Endothelial cell of umbilical vein (primary cell): ENCODE results near the gene FTO. TPM values are rescaled to one million over a fixed set of nuclear protein-coding genes. Genes with fewer than 3 reads are reported as not detected.

Experiments
- BruUV-seq: library from RNA; stranded (reverse); fragments of 400-500 nt; replicated peaks from 2 replicates; lab custom pipeline; 2021; lab: Mats Ljungman, UMichigan
- CTCF ChIA-PET: fragments of 300-600, 350-600 bp; sonication (Branson Sonifier 250); formaldehyde crosslinking; loops from one replicate; lab custom pipeline; 2021; ENCODE audit warnings: antibody characterized with exemption, inconsistent platforms; lab: Charles Lee
- POLR2A ChIA-PET: fragments of 300-600, 350-600 bp; sonication (Branson Sonifier 250); formaldehyde crosslinking; loops from one replicate; lab custom pipeline; 2021; ENCODE audit warnings: antibody characterized with exemption, inconsistent platforms; lab: Charles Lee
- DNase-seq: peaks from one replicate; pipeline ENCODE4 v3.0.0-alpha.2; 2011; ENCODE audit warnings: low read depth, low spot score
- FAIRE-seq: peaks from 2 replicates; lab custom pipeline; 2011; peaks lifted over from hg19 to GRCh38; lab: Jason Lieb, UNC
- H2AFZ ChIP-seq: 2 replicates; pipeline ENCODE4 v1.6.0; 2012; ENCODE audit warnings: low read depth, low read length, control low read depth, inconsistent platforms
- H3K27ac ChIP-seq: 2 replicates; pipeline ENCODE4 v1.5.1; 2011; ENCODE audit warnings: low read depth, mild to moderate bottlenecking, control low read depth, low read length, moderate library complexity; ENCODE audit not compliant: insufficient read depth
- H3K27me3 ChIP-seq, 2 experiments: 2 replicates each; pipeline versions ENCODE4 v1.6.0 to v1.6.1; 2011; ENCODE audit warnings: low read length in 2 of 2, mixed read lengths in 1 of 2; ENCODE audit not compliant: control insufficient read depth in 2 of 2, insufficient read depth in 2 of 2
- H3K36me3 ChIP-seq, 2 experiments: 2 replicates in 1 of 2; 3 replicates in 1 of 2; pipeline ENCODE4 v1.5.1; 2011; ENCODE audit warnings: low read length in 2 of 2, mild to moderate bottlenecking in 1 of 2, moderate library complexity in 1 of 2; ENCODE audit not compliant: control insufficient read depth in 2 of 2, insufficient read depth in 2 of 2; ENCODE audit errors: extremely low read depth in 1 of 2
- H3K4me1 ChIP-seq: 3 replicates; pipeline ENCODE4 v1.5.1; 2011; ENCODE audit warnings: mild to moderate bottlenecking, low read length; ENCODE audit not compliant: control insufficient read depth, insufficient read depth; ENCODE audit errors: extremely low read depth
- H3K4me2 ChIP-seq: 2 replicates; pipeline ENCODE4 v1.6.1; 2011; ENCODE audit warnings: low read length, control low read depth, mixed read lengths; ENCODE audit not compliant: insufficient read depth
- H3K4me3 ChIP-seq, 3 experiments: fragments of 200-600 bp in 1 of 3; sonication (generic), shearing (Covaris generic) in 1 of 3; replicated peaks in 1 of 3; 2 replicates each; pipeline ENCODE4 v1.5.1; 2011 to 2016; ENCODE audit warnings: control low read depth in 3 of 3, low read length in 3 of 3, mild to moderate bottlenecking in 2 of 3, inconsistent platforms in 1 of 3, low read depth in 1 of 3, moderate library complexity in 1 of 3; ENCODE audit not compliant: insufficient read depth in 1 of 3
- H3K79me2 ChIP-seq: 2 replicates; pipeline ENCODE4 v1.6.0; 2012; ENCODE audit warnings: low read length, inconsistent platforms; ENCODE audit not compliant: control insufficient read depth, insufficient read depth
- H3K9ac ChIP-seq: replicated peaks from 2 replicates; pipeline ENCODE3; 2011; ENCODE audit warnings: low read length, control low read depth; ENCODE audit not compliant: insufficient read depth; ENCODE audit errors: extremely low read depth
- H3K9me1 ChIP-seq: replicated peaks from 3 replicates; pipeline ENCODE4 v1.6.0; 2011; ENCODE audit warnings: mild to moderate bottlenecking, low read length; ENCODE audit not compliant: control insufficient read depth, insufficient read depth; ENCODE audit errors: extremely low read depth
- H3K9me3 ChIP-seq: replicated peaks from 2 replicates; pipeline ENCODE4 v1.5.1; 2012; ENCODE audit warnings: low read length, inconsistent platforms; ENCODE audit not compliant: control insufficient read depth, insufficient read depth
- H4K20me1 ChIP-seq: replicated peaks from 2 replicates; pipeline ENCODE3; 2011; ENCODE audit warnings: mild to moderate bottlenecking, low read length; ENCODE audit not compliant: control insufficient read depth, insufficient read depth; ENCODE audit errors: extremely low read depth
- CTCF ChIP-seq, 2 donors: IDR thresholded peaks; 1 replicate in 1 of 2; 2 replicates in 1 of 2; pipeline ENCODE4 v1.5.1; 2011; ENCODE audit warnings: low read length in 2 of 2, mild to moderate bottlenecking in 2 of 2, moderate library complexity in 2 of 2, control low read depth in 1 of 2, inconsistent platforms in 1 of 2, low read depth in 1 of 2; ENCODE audit not compliant: insufficient read depth in 1 of 2; ENCODE audit errors: extremely low read depth in 1 of 2
- EZH2 ChIP-seq: IDR thresholded peaks from 2 replicates; pipeline ENCODE4 v1.6.1; 2012; ENCODE audit warnings: borderline replicate concordance, low read depth, mild to moderate bottlenecking, moderate library complexity, low read length, inconsistent platforms; ENCODE audit not compliant: severe bottlenecking
- FOS ChIP-seq: IDR thresholded peaks from 2 replicates; pipeline ENCODE4 v1.6.1; 2011; ENCODE audit warnings: mild to moderate bottlenecking, low read length, moderate library complexity, borderline replicate concordance; ENCODE audit not compliant: insufficient read depth
- GATA2 ChIP-seq: IDR thresholded peaks from 2 replicates; pipeline ENCODE4 v1.7.0; 2011; ENCODE audit warnings: low read depth, mild to moderate bottlenecking, moderate library complexity, mixed read lengths, low read length; ENCODE audit not compliant: insufficient read length, insufficient read depth
- JUN ChIP-seq: IDR thresholded peaks from 2 replicates; pipeline ENCODE4 v1.6.1; 2011; ENCODE audit warnings: borderline replicate concordance, low read depth; ENCODE audit not compliant: insufficient read length, insufficient read depth
- MYC ChIP-seq: IDR thresholded peaks from one replicate; pipeline ENCODE4 v1.6.1; 2011; ENCODE audit warnings: mild to moderate bottlenecking, low read depth, low read length
- POLR2A ChIP-seq: IDR thresholded peaks from 2 replicates; pipeline ENCODE4 v1.6.1; 2012; ENCODE audit warnings: low read depth, mild to moderate bottlenecking, control low read depth, low read length
- POLR2AphosphoS5 ChIP-seq: IDR thresholded peaks from 2 replicates; pipeline ENCODE4 v1.6.1; 2012; ENCODE audit warnings: low read depth, mild to moderate bottlenecking, control low read depth, low read length, moderate library complexity; ENCODE audit not compliant: insufficient read depth
- dilution Hi-C: fragments of 300-500 bp; cut with MboI; formaldehyde crosslinking; loops from one replicate; pipeline ENCODE4 v1.15.0; 2019; ENCODE audit warnings: low sequenced_read_pairs; ENCODE audit not compliant: extremely low pct_ligation_motif_present
- intact Hi-C: fragments of 100-400 bp; cut with micrococcal nuclease; formaldehyde crosslinking; loops from one replicate; pipeline ENCODE4 v1.10.0; 2022
- polyA plus RNA-seq, 4 experiments: library from polyadenylated mRNA; depleted of rRNA in 3 of 4; stranded (reverse) in 3 of 4; unstranded in 1 of 4; fragments of >200 nt; gene quantifications; 2 replicates each; pipeline versions ENCODE4 v1.2.1 to v1.2.3, GENCODE V29; 2011 to 2012; ENCODE audit warnings: missing spikeins in 1 of 4
- total RNA-seq: library from RNA; stranded (reverse); gene quantifications from 2 replicates; pipeline ENCODE4 v1.2.3, GENCODE V29; 2021
- TF ChIP-seq, protein P1 (sequence below): IDR thresholded peaks from 2 replicates; pipeline ENCODE4 v1.6.1; 2011; ENCODE audit not compliant: insufficient read depth, insufficient read length

FTO gene
- total and polyA plus RNA-seq, 2 donors (not counting 3 experiments of a cell fraction or from before 2014, with no cell fraction given): 48.6 to 87.1 TPM

DNA sequence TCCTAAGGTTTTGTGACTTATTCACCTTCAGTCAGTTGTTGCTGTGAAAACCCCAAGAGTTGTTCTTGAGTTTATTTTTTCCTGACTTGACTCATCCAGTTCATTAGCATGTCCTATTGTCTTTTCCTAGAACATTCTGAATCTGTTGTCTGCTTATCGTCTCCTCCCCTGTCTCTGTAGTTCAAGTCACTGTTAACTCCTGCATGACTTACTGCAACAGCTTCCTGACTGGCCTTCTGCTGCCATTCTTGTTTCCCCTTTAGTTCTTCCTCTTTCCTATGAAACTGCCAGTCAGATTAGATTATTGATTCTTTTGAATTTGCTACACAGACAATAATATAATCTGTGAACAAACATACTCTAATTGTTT is 161.5 kb downstream of the FTO start:
- Histone ChIP-seq H4K20me1 (no peaks in the 10 kb centered on the region), H3K27me3 (no peaks in the 10 kb centered on the region), H3K9me3 (no peaks in the 10 kb centered on the region), H3K4me1 (peaks cover 25% of the 10 kb centered on the region), H3K9me1 (no peaks in the 10 kb centered on the region), H3K36me3 (no peaks in the 10 kb centered on the region), H3K4me3 (no peak overlapping the region), H3K27ac (peak overlapping the region; percentile 58), H3K9ac (no peak overlapping the region), H2AFZ (peak overlapping the region; percentile 18), H3K4me2 (peak overlapping the region; percentile 57), H3K79me2 (peaks cover 2% of the 10 kb centered on the region)
- ChIA-PET CTCF (interaction anchor here (1.5 to 1.9 kb wide), 2 partner anchors 27 to 316 kb away, joined by 3 to 5 read pairs; no protein-coding TSS in a partner anchor), POLR2A (no interaction called here)
- TF ChIP-seq MYC: no peak
- peak; percentile 59 for TF ChIP-seq FOS
- TF ChIP-seq EZH2: no peak
- peak; percentile 51 for TF ChIP-seq GATA2
- TF ChIP-seq POLR2AphosphoS5: peak; percentile 20
- FAIRE-seq (peak; percentile 87), DNase-seq (peak; percentile 73)
- dilution Hi-C loops (no loop called here), intact Hi-C loops (loop anchor here (5.0 kb wide), 1 partner anchor 48 kb away; no protein-coding TSS in a partner anchor)
- BruUV-seq: no TSS peak

GRCh38 chr16:53866520-53866919 is 162.6 kb downstream of the FTO start:
- H3K4me2 ChIP-seq: no peak overlapping the region
- no peaks in the 10 kb centered on the region for H4K20me1 ChIP-seq
- CTCF ChIA-PET: interaction anchor here (1.5 kb wide), 1 partner anchor 317 kb away, joined by 3 read pairs; no protein-coding TSS in a partner anchor
- dilution Hi-C loops (no loop called here), intact Hi-C loops (loop anchor here (5.0 kb wide), 1 partner anchor 49 kb away; no protein-coding TSS in a partner anchor)
- POLR2A ChIA-PET: no interaction called here
- peaks cover 2% of the 10 kb centered on the region for H3K79me2 ChIP-seq
- TF ChIP-seq POLR2AphosphoS5: no peak
- TF ChIP-seq GATA2: no peak
- TF ChIP-seq CTCF (IDR thresholded peaks at IDR 0.05; ENCODE audit: extremely low read depth in 1 of 2, insufficient read depth in 1 of 2, low read depth in 1 of 2, low read length in 2 of 2): no peak
- TF ChIP-seq, protein P1, sequence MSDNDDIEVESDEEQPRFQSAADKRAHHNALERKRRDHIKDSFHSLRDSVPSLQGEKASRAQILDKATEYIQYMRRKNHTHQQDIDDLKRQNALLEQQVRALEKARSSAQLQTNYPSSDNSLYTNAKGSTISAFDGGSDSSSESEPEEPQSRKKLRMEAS: no peak
- TF ChIP-seq JUN: no peak
- no peak for TF ChIP-seq EZH2
- no peak for TF ChIP-seq FOS
- TF ChIP-seq POLR2A: no peak
- TF ChIP-seq MYC: no peak
- H3K27ac ChIP-seq: peak overlapping the region; percentile 9
- H3K36me3 ChIP-seq: no peaks in the 10 kb centered on the region
- H3K9ac ChIP-seq: no peak overlapping the region
- H3K9me1 ChIP-seq: no peaks in the 10 kb centered on the region
- peaks cover 25% of the 10 kb centered on the region for H3K4me1 ChIP-seq
- H3K9me3 ChIP-seq: no peaks in the 10 kb centered on the region
- no TSS peak for BruUV-seq
- no peak overlapping the region for H3K4me3 ChIP-seq
- no peak overlapping the region for H2AFZ ChIP-seq
- peak; percentile 57 for FAIRE-seq
- no peak for DNase-seq
- H3K27me3 ChIP-seq: no peaks in the 10 kb centered on the region
